ENCODE results near the gene DCST2.
"Not testable (repeated sequence)": the region's sequence is repeated elsewhere in the genome, so short reads cannot be mapped to it uniquely, and the experiment has no call there.

DCST2 gene

DNA sequence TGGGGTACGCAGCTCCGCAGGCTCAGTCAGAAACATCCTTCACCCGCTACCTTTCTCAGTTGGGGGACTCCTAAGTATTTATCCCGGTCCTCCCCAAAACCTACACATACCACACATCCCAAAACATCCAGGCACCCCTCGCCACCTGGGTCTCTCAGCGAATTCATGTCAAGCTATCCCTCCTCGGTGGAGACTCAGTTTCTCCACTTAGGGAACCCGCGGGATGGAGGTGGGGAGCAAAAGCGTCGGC, 32.2 kb downstream of the DCST2 start:
- Histone ChIP-seq H3K27me3 (ENCODE audit: control insufficient read depth, insufficient read depth, low read length) (peaks cover 5% of the 10 kb centered on the region), H3K9me3 (ENCODE audit: control insufficient read depth, insufficient read depth, low read length) (no peaks in the 10 kb centered on the region), H3K9ac (ENCODE audit: low read depth, low read length) (peak overlapping the region; percentile 2), H3K4me3 (ENCODE audit: low read depth, low read length) (peak overlapping the region; percentile 89), H3K36me3 (ENCODE audit: control insufficient read depth, insufficient read depth, low read length) (no peaks in the 10 kb centered on the region), H3K4me1 (ENCODE audit: control insufficient read depth, insufficient read depth, low read length) (peaks cover 11% of the 10 kb centered on the region)

DNA sequence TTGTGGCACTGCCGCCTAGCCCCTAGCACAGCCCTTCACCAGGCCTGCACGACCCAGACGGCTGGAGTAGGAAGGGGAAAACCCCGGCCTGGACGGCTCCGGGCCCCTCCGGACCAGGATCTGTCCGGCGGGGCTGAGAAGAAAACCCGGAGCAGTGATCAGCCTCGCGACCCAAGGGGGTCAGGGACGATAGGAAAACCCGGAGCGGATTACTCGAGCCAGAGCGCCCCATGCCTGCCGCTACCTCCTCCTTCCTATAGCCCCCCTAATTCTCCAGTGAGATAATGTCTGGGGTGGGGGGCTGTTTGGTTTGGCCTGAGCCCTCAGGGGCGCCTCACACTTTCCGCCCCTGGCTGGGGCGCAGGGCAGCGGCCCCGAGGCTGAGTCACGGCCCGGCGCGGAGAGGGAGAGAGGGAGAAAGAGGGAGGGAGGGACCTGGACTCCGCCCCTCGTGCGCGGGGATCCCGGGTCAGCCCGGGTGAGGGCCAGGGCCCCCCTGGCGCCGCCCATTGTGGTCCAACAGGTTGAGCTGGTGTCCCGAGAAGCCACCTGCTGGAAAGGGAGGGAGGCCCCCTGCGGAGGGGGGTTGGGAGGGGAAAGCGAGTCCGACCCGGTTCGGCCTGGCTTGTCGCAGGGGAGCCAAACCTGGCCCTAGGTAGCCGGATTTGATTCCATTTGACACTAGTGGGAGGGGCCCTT, 32.7 kb downstream of the DCST2 start:
- H3K4me1 ChIP-seq (ENCODE audit: control insufficient read depth, insufficient read depth, low read length), result peaks cover 11% of the 10 kb centered on the region
- no peaks in the 10 kb centered on the region for H3K36me3 ChIP-seq (ENCODE audit: control insufficient read depth, insufficient read depth, low read length)
- peak overlapping the region; percentile 89 for H3K4me3 ChIP-seq (ENCODE audit: low read depth, low read length)
- H3K9me3 ChIP-seq (ENCODE audit: control insufficient read depth, insufficient read depth, low read length), result no peaks in the 10 kb centered on the region
- H3K9ac ChIP-seq (ENCODE audit: low read depth, low read length), result peak overlapping the region; percentile 73
- H3K27me3 ChIP-seq (ENCODE audit: control insufficient read depth, insufficient read depth, low read length), result peaks cover 5% of the 10 kb centered on the region

DNA sequence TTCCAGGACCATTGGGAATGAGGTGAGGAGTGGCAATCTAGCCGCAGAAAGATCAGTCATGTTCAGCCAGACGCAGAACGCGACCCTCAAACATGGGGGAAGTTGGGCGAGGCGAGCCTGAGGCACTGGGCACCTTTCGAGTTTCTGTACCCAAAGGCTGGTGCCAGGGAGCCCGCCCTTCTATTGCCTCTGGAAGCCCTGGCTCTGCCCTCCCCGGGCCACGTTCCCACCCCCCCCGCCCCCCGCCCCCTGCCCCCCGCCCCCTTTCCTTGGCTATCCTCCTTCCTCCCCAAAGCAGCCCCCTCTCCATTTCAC, 33.2 kb downstream of the DCST2 start:
- Histone ChIP-seq H3K9ac (ENCODE audit: low read depth, low read length) (peak overlapping the region; percentile 54), H3K4me1 (ENCODE audit: control insufficient read depth, insufficient read depth, low read length) (peaks cover 9% of the 10 kb centered on the region), H3K27me3 (ENCODE audit: control insufficient read depth, insufficient read depth, low read length) (peaks cover 5% of the 10 kb centered on the region), H3K4me3 (ENCODE audit: low read depth, low read length) (peak overlapping the region; percentile 89), H3K36me3 (ENCODE audit: control insufficient read depth, insufficient read depth, low read length) (no peaks in the 10 kb centered on the region), H3K9me3 (ENCODE audit: control insufficient read depth, insufficient read depth, low read length) (no peaks in the 10 kb centered on the region)

DNA sequence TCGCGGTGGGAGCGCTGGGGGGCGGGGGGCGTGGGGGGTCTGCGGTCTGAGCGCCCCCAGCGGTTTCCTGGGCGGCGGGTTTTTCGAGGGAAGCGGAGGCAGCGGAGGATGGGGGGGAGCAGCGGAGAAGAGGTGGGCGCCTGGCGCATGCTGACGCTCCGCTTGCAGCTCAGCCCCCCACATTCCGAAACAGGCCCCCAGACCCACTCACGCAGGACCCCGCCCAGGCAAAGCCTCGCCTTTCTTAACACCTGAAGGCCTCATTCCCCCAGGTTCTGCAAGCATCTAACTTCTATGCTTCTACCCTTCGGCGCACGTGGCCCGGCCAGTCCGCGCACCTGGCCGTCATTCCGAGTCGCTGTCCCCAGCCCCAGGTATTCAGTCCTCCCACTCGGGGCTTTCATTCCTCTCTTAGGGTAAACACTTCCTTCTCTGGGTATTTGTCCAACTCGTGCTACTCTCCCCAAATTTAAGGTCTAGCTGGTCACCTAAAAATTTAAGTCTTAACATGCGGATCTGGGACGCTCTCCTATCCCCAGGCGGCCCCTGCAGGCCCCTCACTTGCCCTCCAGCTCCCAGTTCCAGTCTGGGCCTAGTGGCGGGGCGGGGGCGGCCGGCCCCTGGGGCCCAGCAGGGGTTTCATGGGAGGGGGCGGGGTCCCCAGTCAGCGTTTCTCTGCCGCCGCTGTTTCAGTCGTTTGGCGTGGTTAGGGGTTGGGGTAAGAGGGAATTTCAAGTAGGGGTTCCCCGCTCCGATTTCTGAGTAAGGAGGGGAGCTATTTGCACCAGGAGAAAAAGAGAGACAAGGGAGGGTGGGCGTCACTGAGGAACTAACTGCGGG, 33.8 kb downstream of the DCST2 start:
- peaks cover 6% of the 10 kb centered on the region for H3K4me1 ChIP-seq (ENCODE audit: control insufficient read depth, insufficient read depth, low read length)
- H3K9me3 ChIP-seq (ENCODE audit: control insufficient read depth, insufficient read depth, low read length), result no peaks in the 10 kb centered on the region
- H3K4me3 ChIP-seq (ENCODE audit: low read depth, low read length), result peak overlapping the region; percentile 89

DNA sequence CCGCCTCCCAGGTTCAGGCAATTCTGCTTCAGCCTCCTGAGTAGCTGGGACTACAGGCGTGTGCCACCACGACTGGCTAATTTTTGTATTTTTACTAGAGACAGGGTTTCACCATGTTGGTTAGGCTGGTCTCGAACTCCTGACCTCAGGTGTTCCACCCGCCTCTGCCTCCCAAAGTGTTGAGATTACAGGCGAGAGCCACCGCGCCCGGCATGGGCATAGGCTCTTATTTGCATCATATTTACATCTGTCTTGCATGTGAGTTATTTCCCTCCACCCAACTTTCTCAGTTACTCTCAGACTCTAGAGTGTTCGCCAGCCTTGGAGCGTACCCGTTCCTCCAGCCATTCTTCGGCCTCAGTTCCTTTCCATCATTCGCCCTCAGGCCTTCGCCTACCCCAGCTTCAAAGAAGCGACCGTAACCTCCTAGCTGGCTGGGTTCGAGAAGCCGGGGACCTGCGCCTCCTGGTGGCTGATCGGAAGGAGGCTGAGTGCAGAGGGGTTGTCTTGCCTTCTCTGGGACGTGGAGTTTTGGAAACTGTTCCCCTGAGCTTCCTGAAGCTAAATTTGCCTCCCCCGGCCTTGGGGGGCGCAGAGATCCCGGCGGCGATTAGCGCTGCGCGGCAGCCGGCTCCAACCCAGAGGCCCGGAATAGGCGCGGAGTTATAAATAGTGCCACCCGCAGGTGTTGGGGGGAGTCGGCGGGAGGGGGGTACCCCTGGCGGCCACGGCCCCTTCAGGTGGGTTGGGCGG, 34.6 kb downstream of the DCST2 start:
- Histone ChIP-seq H3K9ac (ENCODE audit: low read depth, low read length) (no peak overlapping the region), H3K27me3 (ENCODE audit: control insufficient read depth, insufficient read depth, low read length) (peaks cover 5% of the 10 kb centered on the region), H3K4me1 (ENCODE audit: control insufficient read depth, insufficient read depth, low read length) (no peaks in the 10 kb centered on the region)

More for the DNA sequence above, 33.8 kb downstream of the DCST2 start:
- H3K36me3 ChIP-seq (ENCODE audit: control insufficient read depth, insufficient read depth, low read length), result no peaks in the 10 kb centered on the region
- H3K9ac ChIP-seq (ENCODE audit: low read depth, low read length), result peak overlapping the region; percentile 54
- peaks cover 5% of the 10 kb centered on the region for H3K27me3 ChIP-seq (ENCODE audit: control insufficient read depth, insufficient read depth, low read length)

DNA sequence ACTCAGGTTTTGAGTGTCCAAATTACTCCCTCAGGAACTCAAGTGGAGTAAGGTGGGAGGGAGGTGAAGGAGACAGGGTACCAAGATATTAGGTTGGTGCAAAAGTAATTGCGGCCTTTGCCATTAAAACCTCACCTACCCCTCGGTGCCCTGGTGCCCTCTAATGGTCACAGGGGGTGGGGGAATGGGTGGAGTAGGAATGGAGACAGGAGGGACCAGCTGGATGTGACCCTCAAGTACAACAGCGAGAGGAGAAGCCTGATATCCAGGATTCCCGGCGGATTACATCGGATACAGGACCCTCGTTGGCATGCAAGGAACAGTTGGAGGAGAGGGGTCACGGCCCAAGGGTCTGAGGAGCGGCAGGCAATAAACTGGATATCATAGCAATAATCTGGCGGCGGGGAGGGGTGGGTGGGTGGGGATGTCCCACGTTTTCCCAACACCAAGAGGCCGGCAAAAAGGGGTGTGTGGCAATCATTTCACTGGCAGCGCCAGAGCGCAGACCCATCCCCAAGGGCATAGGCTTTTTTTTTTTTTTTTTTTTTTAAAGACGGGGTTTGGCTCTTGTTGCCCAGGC, 35.3 kb downstream of the DCST2 start:
- no peak overlapping the region for H3K4me3 ChIP-seq (ENCODE audit: low read depth, low read length)
- no peaks in the 10 kb centered on the region for H3K4me1 ChIP-seq (ENCODE audit: control insufficient read depth, insufficient read depth, low read length)
- no peaks in the 10 kb centered on the region for H3K9me3 ChIP-seq (ENCODE audit: control insufficient read depth, insufficient read depth, low read length)
- no peak overlapping the region for H3K9ac ChIP-seq (ENCODE audit: low read depth, low read length)
- H3K36me3 ChIP-seq (ENCODE audit: control insufficient read depth, insufficient read depth, low read length), result no peaks in the 10 kb centered on the region
- H3K27me3 ChIP-seq (ENCODE audit: control insufficient read depth, insufficient read depth, low read length), result peaks cover 5% of the 10 kb centered on the region

More for the DNA sequence above, 34.6 kb downstream of the DCST2 start:
- no peaks in the 10 kb centered on the region for H3K36me3 ChIP-seq (ENCODE audit: control insufficient read depth, insufficient read depth, low read length)
- H3K4me3 ChIP-seq (ENCODE audit: low read depth, low read length), result peak overlapping the region; percentile 89
- H3K9me3 ChIP-seq (ENCODE audit: control insufficient read depth, insufficient read depth, low read length), result no peaks in the 10 kb centered on the region

DNA sequence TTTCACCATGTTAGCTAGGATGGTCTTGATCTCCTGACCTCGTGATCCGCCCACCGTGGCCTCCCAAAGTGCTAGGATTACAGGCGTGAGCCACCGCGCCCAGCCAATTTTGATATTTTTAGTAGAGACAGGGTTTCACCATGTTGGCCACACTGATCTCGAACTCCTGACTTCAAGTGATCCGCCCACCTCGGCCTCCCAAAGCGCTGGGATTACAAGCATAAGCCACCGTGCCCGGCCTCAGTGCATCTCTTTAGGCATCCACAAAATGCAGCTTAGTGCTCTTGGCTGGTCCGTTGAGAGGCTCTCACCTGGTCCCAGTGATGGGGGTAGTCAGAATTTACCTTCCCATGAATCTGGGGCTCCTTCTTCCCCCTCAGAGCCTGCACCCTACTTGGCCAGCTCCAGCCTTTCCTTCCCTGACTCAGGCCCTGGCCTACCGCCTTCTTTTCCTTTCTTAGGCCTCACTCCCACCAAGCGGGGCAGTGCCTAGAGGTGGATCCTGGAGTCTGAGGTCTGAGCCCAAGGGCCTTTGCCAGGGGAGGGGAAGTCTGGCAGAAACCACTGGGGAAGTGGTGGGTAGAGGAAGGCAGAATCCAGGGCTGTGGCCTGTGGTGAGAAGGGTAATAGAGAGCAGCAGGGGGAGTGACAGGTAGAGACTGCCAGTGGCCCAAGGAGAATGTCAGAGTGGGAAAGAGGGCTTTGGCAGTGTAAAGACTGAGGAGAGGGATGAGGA, 36.4 kb downstream of the DCST2 start:
- H3K9ac ChIP-seq (ENCODE audit: low read depth, low read length), result no peak overlapping the region
- peaks cover 5% of the 10 kb centered on the region for H3K27me3 ChIP-seq (ENCODE audit: control insufficient read depth, insufficient read depth, low read length)
- H3K9me3 ChIP-seq (ENCODE audit: control insufficient read depth, insufficient read depth, low read length), result no peaks in the 10 kb centered on the region
- no peaks in the 10 kb centered on the region for H3K36me3 ChIP-seq (ENCODE audit: control insufficient read depth, insufficient read depth, low read length)
- no peak overlapping the region for H3K4me3 ChIP-seq (ENCODE audit: low read depth, low read length)
- H3K4me1 ChIP-seq (ENCODE audit: control insufficient read depth, insufficient read depth, low read length), result peaks cover 3% of the 10 kb centered on the region

DNA sequence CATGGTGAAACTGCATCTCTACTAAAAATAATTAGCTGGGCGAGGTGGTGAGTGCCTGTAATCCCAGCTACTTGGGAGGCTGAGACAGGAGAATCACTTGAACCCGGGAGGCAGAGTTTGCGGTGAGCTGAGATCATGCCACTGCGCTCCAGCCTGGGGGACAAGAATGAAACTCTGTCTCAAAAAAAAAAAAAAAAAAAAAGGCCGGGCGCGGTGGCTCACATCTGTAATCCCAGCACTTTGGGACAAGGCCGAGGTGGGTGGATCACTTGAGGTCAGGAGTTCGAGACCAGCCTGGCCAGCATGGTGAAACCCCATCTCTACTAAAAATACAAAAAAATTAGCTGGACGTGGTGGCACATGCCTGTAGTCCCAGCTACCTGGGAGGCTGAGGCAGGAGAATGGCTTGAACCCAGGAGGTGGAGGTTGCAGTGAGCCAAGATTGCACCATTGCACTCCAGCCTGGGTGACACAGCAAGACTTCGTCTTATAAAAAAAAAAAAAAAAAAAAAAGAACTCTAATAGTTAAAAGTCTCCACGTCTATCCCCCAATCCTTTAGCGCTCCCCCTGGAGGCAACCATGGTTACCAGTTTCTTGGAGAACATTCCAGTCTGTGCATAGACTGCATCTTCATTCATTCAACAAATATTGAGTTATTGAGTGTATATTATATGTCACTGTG, 38.1 kb downstream of the DCST2 start:
- H3K4me3 ChIP-seq (ENCODE audit: low read depth, low read length); H3K4me1 ChIP-seq (ENCODE audit: control insufficient read depth, insufficient read depth, low read length); H3K9ac ChIP-seq (ENCODE audit: low read depth, low read length); H3K36me3 ChIP-seq (ENCODE audit: control insufficient read depth, insufficient read depth, low read length); H3K9me3 ChIP-seq (ENCODE audit: control insufficient read depth, insufficient read depth, low read length); H3K27me3 ChIP-seq (ENCODE audit: control insufficient read depth, insufficient read depth, low read length): not testable (repeated sequence)

DNA sequence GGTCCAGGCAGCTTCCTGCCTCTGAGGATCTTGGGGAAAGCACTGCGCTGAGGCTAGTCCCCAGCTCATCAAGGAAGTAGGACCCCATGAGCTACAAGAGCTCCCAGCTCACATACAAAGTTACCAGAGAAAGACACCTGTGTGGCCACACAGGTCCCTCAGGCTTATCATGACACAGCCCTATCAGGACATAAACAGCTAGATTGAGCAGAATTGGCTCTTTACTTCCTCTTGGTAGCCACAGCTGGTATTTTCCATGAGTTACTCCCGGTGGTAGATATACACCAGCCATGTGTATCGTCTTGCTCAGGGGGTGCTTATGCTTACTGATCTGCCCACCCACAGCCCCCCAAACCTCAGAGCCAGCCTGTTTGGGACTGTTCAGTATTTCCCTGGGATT, 39.0 kb downstream of the DCST2 start:
- H3K36me3 ChIP-seq (ENCODE audit: control insufficient read depth, insufficient read depth, low read length), result peaks cover 12% of the 10 kb centered on the region
- no peak overlapping the region for H3K4me3 ChIP-seq (ENCODE audit: low read depth, low read length)
- H3K4me1 ChIP-seq (ENCODE audit: control insufficient read depth, insufficient read depth, low read length), result peaks cover 3% of the 10 kb centered on the region
- H3K9ac ChIP-seq (ENCODE audit: low read depth, low read length), result no peak overlapping the region
- peaks cover 5% of the 10 kb centered on the region for H3K27me3 ChIP-seq (ENCODE audit: control insufficient read depth, insufficient read depth, low read length)
- H3K9me3 ChIP-seq (ENCODE audit: control insufficient read depth, insufficient read depth, low read length), result no peaks in the 10 kb centered on the region

DNA sequence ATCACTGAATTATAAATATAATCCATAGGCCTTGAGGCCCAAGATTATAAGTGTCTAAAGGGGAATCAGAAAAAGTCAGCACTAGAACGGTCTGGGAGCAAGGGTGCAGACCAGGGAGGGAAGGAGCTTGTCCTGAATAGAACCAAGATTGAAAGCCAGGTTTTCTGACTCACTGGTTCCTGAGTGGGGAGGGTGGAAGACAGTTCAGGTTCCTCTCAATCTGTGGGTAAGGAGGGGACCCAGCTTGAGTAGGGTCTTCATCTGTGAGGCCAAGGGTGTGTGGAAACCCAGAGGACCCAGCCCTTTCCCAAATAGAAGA, 39.4 kb downstream of the DCST2 start:
- Histone ChIP-seq H3K36me3 (ENCODE audit: control insufficient read depth, insufficient read depth, low read length) (peaks cover 16% of the 10 kb centered on the region), H3K4me3 (ENCODE audit: low read depth, low read length) (no peak overlapping the region), H3K9me3 (ENCODE audit: control insufficient read depth, insufficient read depth, low read length) (no peaks in the 10 kb centered on the region), H3K27me3 (ENCODE audit: control insufficient read depth, insufficient read depth, low read length) (peaks cover 5% of the 10 kb centered on the region), H3K4me1 (ENCODE audit: control insufficient read depth, insufficient read depth, low read length) (peaks cover 3% of the 10 kb centered on the region), H3K9ac (ENCODE audit: low read depth, low read length) (no peak overlapping the region)
